Heart right ventricle (tissue), 16 donors: Measurements from ENCODE around the gene EIPR1. TPM values are rescaled to one million over a fixed set of nuclear protein-coding genes. Genes with fewer than 3 reads are reported as not detected.

Experiments
- ATAC-seq, 8 donors: fragments of 200-7000 bp; cut with Tn5 transposase; one replicate each; pipeline ENCODE4 v1.9.1; 2020; ENCODE audit warnings: mild to moderate bottlenecking in 8 of 8, moderate library complexity in 8 of 8, moderate number of reproducible peaks in 1 of 8
- DNase-seq, 2 donors: peaks; one replicate each; pipeline ENCODE4 v3.0.0-alpha.2; 2020
- H3K27ac ChIP-seq, 10 donors: fragments of 200-600 bp; sonication (generic) in 2 of 10; one replicate each; pipeline versions ENCODE4 v1.5.0 to v1.8.0; 2020 to 2022; ENCODE audit warnings: mild to moderate bottlenecking in 3 of 10
- H3K27me3 ChIP-seq, 7 donors: fragments of 200-600 bp; one replicate each; pipeline ENCODE4 v1.8.0; 2021 to 2022; ENCODE audit warnings: mild to moderate bottlenecking in 2 of 7
- H3K36me3 ChIP-seq, 9 donors: fragments of 200-600 bp; sonication (generic) in 1 of 9; one replicate each; pipeline versions ENCODE4 v1.5.0 to v1.8.0; 2020 to 2022; ENCODE audit warnings: mild to moderate bottlenecking in 2 of 9
- H3K4me1 ChIP-seq, 9 donors: fragments of 200-600 bp; sonication (generic) in 1 of 9; one replicate each; pipeline versions ENCODE4 v1.5.0 to v1.8.0; 2020 to 2022; ENCODE audit warnings: mild to moderate bottlenecking in 4 of 9
- H3K4me3 ChIP-seq, 10 donors: fragments of 200-600 bp; sonication (generic) in 2 of 10; one replicate each; pipeline versions ENCODE4 v1.5.0 to v1.8.0; 2020 to 2022; ENCODE audit warnings: mild to moderate bottlenecking in 7 of 10, moderate library complexity in 2 of 10
- H3K9me3 ChIP-seq, 11 donors: fragments of 200-600 bp in 10 of 11; sonication (generic) in 2 of 11; one replicate each; pipeline versions ENCODE4 v1.5.0 to v1.8.0; 2013 to 2022; ENCODE audit warnings: mild to moderate bottlenecking in 2 of 11, control low read depth in 1 of 11, moderate library complexity in 1 of 11
- WGBS, 2 donors: extraction: QIAGEN DNeasy Blood & Tissue Kit; methylation state at CpG; one replicate each; pipeline ENCODE4 v1.1.7; 2013; ENCODE audit warnings: inconsistent platforms in 1 of 2; 5-methylcytosine and 5-hydroxymethylcytosine counted together
- intact Hi-C, 10 donors: fragments of 100-400 bp; cut with DNase I; formaldehyde crosslinking; loops; one replicate each; pipeline versions ENCODE4 v1.11.1 to v1.14.2; 2022
- polyA plus RNA-seq, 2 donors: library from polyadenylated mRNA; stranded (reverse); fragments of 200-250 nt; gene quantifications; one replicate each; pipeline ENCODE4 v1.2.3, GENCODE V29; 2013
- total RNA-seq, 10 donors: library from RNA; stranded (reverse); fragmentation: NEBNext Ultra II Directional in 3 of 10; extraction: Animal tissue kit (Norgen Biotek cat#: 25700) in 3 of 10; gene quantifications; one replicate each; pipeline versions ENCODE4 v1.2.1 to v1.2.4, GENCODE V29; 2021 to 2023
- TF ChIP-seq, protein P1 (sequence below), 9 donors: fragments of 200-600 bp; sonication (generic) in 2 of 9; IDR thresholded peaks; one replicate each; pipeline versions ENCODE4 v1.5.0 to v1.8.0; 2021 to 2022; ENCODE audit warnings: antibody characterized with exemption in 9 of 9, mild to moderate bottlenecking in 5 of 9, moderate library complexity in 1 of 9
- donor health status: Arrhythmogenic right ventricular cardiomyopathy.
- donor health status: ischemic (EF 13 %, LVEDD 7.1; RV severe dilation, severe dysfunction).
- donor health status: healthy with polysubstance abuse.
- donor health status: DM: no; HTN: yes; CAD: no.
- donor health status: DM: no; HTN: no; CAD: no.
- donor health status: ischemic (EF 25% LVEDD 6.9; RV normal size, moderate dysfunction).
- donor health status: ischemic (EF 25% LVEDD 5.7; RV mildly dilated, moderate dysfunction).
- donor health status: healthy.
- donor health status: DM: yes; HTN: yes; CAD: no.
- donor health status: Ischemic cardiomyopathy.
- donor health status: ischemic (EF 35%, LVEDD 5.7; RV mildly dilated, moderate dysfunction).
- donor health status: nonischemic (EF 11% LVEDD 7.7; RV severe dilation, severe dysfunction).
- donor health status: DM: yes; HTN: yes; CAD: no.
- donor health status: PGD.
- donor health status: ischemic (EF 29% LVEDD 5.4; RV normal size, mild dysfunction).
- donor health status: nonischemic (EF 23%, LVEDD 6.1; RV moderate dilation, normal function).

EIPR1 gene
- total and polyA plus RNA-seq, 12 donors, result 6.8 to 22.3 (median 12.0) TPM

DNA sequence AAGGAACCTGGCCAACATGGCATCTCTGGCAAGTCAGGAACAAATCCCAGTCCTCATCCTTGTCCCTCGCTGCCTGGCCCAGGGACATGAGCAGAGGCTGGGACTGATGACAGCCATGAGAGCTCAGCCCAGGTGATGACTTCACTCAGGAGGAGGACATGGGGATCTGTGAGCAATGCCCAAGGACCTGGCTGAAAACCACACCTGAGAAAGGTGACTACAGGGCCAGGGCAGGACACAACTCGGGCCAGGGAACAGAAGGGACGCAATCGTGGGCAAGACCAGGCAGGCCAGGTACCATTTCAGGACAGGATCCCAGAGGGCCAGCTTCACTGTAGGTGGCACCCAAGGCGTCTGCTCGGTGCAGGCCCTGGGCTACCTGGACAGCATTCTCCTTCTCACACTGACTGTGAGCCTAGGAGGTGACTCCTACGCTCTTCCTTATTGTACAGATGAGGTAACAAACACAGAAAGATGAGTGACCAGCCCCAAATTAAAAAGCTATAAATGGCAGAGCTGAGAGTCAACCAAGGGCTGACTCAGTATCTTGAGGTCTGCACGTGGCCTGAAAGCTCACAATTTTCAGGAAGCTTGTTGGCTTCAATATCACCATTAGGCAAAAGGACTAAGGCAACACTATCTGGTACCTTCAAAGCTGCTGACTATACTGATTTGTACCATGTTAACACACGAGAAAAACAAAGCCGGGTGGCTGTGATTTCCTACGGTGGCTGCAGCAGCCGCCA lies 141.1 kb downstream of the EIPR1 start:
- no peaks in the 10 kb centered on the region for H3K9me3 ChIP-seq
- no peak overlapping the region for H3K27ac ChIP-seq
- 86 to 93% methylated on average over 12 of the region's 12 CpGs for WGBS, 2 donors
- H3K27me3 ChIP-seq, result no peaks in the 10 kb centered on the region
- intact Hi-C loops, result no loop called here
- peaks cover 0 to 4% (median 0%) of the 10 kb centered on the region in 9 donors for H3K36me3 ChIP-seq
- peak in 1 of 8 donors; percentile 26 for ATAC-seq
- TF ChIP-seq, protein P1, sequence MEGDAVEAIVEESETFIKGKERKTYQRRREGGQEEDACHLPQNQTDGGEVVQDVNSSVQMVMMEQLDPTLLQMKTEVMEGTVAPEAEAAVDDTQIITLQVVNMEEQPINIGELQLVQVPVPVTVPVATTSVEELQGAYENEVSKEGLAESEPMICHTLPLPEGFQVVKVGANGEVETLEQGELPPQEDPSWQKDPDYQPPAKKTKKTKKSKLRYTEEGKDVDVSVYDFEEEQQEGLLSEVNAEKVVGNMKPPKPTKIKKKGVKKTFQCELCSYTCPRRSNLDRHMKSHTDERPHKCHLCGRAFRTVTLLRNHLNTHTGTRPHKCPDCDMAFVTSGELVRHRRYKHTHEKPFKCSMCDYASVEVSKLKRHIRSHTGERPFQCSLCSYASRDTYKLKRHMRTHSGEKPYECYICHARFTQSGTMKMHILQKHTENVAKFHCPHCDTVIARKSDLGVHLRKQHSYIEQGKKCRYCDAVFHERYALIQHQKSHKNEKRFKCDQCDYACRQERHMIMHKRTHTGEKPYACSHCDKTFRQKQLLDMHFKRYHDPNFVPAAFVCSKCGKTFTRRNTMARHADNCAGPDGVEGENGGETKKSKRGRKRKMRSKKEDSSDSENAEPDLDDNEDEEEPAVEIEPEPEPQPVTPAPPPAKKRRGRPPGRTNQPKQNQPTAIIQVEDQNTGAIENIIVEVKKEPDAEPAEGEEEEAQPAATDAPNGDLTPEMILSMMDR (IDR thresholded peaks at IDR 0.05), result no peak
- H3K4me1 ChIP-seq, result peaks cover 0 to 4% (median 0%) of the 10 kb centered on the region in 9 donors
- DNase-seq, result no peak
- H3K4me3 ChIP-seq, result no peak overlapping the region

GRCh38 chr2:3233877-3234276 lies 143.7 kb downstream of the EIPR1 start:
- ATAC-seq, result no peak
- H3K4me3 ChIP-seq, result no peak overlapping the region
- H3K4me1 ChIP-seq, result peaks cover 0 to 4% (median 0%) of the 10 kb centered on the region in 9 donors
- H3K27ac ChIP-seq, result no peak overlapping the region
- 96 to 98% methylated on average over 2 of the region's 2 CpGs for WGBS, 2 donors
- peaks cover 0 to 26% (median 11%) of the 10 kb centered on the region in 11 donors for H3K9me3 ChIP-seq
- DNase-seq, result no peak
- intact Hi-C loops, result no loop called here
- peaks cover 0 to 4% (median 0%) of the 10 kb centered on the region in 9 donors for H3K36me3 ChIP-seq
- TF ChIP-seq, protein P1 (IDR thresholded peaks at IDR 0.05), result no peak
- H3K27me3 ChIP-seq, result no peaks in the 10 kb centered on the region

DNA sequence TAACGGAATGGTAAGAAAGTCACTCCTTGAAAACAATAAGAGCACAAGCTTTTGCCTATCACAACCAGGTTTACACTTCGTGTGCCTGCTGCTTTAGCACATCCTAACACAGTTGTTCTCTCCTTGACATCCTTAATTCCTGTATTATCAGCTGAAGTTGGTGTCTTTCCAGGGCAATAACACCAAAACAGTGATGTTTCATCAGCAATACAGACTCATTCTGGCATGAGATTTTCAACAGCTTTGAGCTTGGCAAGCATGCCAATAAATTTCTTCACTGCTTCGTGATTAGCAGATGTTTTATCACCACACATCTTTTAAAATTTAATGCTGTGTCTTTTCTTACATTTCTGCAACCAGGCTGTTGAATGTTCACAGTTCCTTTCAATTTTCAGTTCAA lies 148.4 kb downstream of the EIPR1 start:
- Histone ChIP-seq H3K4me1 (no peaks in the 10 kb centered on the region), H3K27me3 (no peaks in the 10 kb centered on the region), H3K9me3 (peaks cover 0 to 36% (median 11%) of the 10 kb centered on the region in 11 donors), H3K4me3 (no peak overlapping the region), H3K27ac (no peak overlapping the region), H3K36me3 (peaks cover 0 to 4% (median 0%) of the 10 kb centered on the region in 9 donors)
- TF ChIP-seq, protein P1 (IDR thresholded peaks at IDR 0.05), result no peak
- ATAC-seq (no peak), DNase-seq (no peak)
- intact Hi-C loops, result no loop called here
- WGBS, 2 donors, result 87 to 94% methylated on average over 3 of the region's 3 CpGs

- no peak overlapping the region for H3K27ac ChIP-seq
- H3K36me3 ChIP-seq, result no peaks in the 10 kb centered on the region
- H3K9me3 ChIP-seq, result peaks cover 0 to 39% (median 4%) of the 10 kb centered on the region in 11 donors
- intact Hi-C loops, result no loop called here
- peaks cover 0 to 10% (median 0%) of the 10 kb centered on the region in 9 donors for H3K4me1 ChIP-seq
- ATAC-seq (no peak), DNase-seq (no peak)
- no peak overlapping the region for H3K4me3 ChIP-seq
- TF ChIP-seq, protein P1 (IDR thresholded peaks at IDR 0.05), result no peak
- WGBS, 2 donors, result 86 to 90% methylated on average over 9 of the region's 9 CpGs
- no peaks in the 10 kb centered on the region for H3K27me3 ChIP-seq
Measured at GRCh38 chr2:3224681-3225080, 152.9 kb downstream of the EIPR1 start.
